Neutrophil (primary cell): ENCODE results near the gene CEP290.

Experiments
- H3K27ac ChIP-seq: fragments of 200-600 bp; sonication (generic); 2 replicates; pipeline ENCODE4 v1.5.1; 2016; ENCODE audit warnings: mild to moderate bottlenecking, moderate library complexity
- H3K27me3 ChIP-seq: fragments of 200-600 bp; sonication (generic); 2 replicates; pipeline ENCODE4 v1.6.0; 2016; ENCODE audit warnings: mild to moderate bottlenecking
- H3K36me3 ChIP-seq: fragments of 200-600 bp; sonication (generic); 2 replicates; pipeline ENCODE4 v1.5.1; 2017
- H3K4me1 ChIP-seq, 2 experiments: fragments of 200-600 bp in 1 of 2; sonication (generic) in 1 of 2; 1 replicate in 1 of 2; 2 replicates in 1 of 2; pipeline versions ENCODE4 v1.5.1 to v1.6.1; 2013 to 2016; ENCODE audit warnings: low read depth in 1 of 2, low read length in 1 of 2, mild to moderate bottlenecking in 1 of 2, moderate library complexity in 1 of 2; ENCODE audit not compliant: control insufficient read depth in 1 of 2, insufficient read depth in 1 of 2
- H3K4me3 ChIP-seq, 2 experiments: fragments of 200-600 bp in 1 of 2; sonication (generic) in 1 of 2; 1 replicate in 1 of 2; 2 replicates in 1 of 2; pipeline ENCODE4 v1.5.1; 2013 to 2016; ENCODE audit warnings: low read depth in 1 of 2, low read length in 1 of 2, mild to moderate bottlenecking in 1 of 2, moderate library complexity in 1 of 2
- H3K9me3 ChIP-seq: fragments of 200-600 bp; sonication (generic); 2 replicates; pipeline ENCODE4 v1.5.1; 2016
- TF ChIP-seq, protein P1 (sequence below): fragments of 200-600 bp; sonication (generic); IDR thresholded peaks from 2 replicates; pipeline ENCODE4 v1.5.1; 2016; ENCODE audit warnings: antibody characterized with exemption

Gene CEP290

GRCh38 chr12:88058719-88059077 lies 83.2 kb downstream of the CEP290 start:
- H3K27ac ChIP-seq, result no peak overlapping the region
- TF ChIP-seq, protein P1, sequence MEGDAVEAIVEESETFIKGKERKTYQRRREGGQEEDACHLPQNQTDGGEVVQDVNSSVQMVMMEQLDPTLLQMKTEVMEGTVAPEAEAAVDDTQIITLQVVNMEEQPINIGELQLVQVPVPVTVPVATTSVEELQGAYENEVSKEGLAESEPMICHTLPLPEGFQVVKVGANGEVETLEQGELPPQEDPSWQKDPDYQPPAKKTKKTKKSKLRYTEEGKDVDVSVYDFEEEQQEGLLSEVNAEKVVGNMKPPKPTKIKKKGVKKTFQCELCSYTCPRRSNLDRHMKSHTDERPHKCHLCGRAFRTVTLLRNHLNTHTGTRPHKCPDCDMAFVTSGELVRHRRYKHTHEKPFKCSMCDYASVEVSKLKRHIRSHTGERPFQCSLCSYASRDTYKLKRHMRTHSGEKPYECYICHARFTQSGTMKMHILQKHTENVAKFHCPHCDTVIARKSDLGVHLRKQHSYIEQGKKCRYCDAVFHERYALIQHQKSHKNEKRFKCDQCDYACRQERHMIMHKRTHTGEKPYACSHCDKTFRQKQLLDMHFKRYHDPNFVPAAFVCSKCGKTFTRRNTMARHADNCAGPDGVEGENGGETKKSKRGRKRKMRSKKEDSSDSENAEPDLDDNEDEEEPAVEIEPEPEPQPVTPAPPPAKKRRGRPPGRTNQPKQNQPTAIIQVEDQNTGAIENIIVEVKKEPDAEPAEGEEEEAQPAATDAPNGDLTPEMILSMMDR, result no peak
- H3K4me1 ChIP-seq, result no peaks in the 10 kb centered on the region

DNA sequence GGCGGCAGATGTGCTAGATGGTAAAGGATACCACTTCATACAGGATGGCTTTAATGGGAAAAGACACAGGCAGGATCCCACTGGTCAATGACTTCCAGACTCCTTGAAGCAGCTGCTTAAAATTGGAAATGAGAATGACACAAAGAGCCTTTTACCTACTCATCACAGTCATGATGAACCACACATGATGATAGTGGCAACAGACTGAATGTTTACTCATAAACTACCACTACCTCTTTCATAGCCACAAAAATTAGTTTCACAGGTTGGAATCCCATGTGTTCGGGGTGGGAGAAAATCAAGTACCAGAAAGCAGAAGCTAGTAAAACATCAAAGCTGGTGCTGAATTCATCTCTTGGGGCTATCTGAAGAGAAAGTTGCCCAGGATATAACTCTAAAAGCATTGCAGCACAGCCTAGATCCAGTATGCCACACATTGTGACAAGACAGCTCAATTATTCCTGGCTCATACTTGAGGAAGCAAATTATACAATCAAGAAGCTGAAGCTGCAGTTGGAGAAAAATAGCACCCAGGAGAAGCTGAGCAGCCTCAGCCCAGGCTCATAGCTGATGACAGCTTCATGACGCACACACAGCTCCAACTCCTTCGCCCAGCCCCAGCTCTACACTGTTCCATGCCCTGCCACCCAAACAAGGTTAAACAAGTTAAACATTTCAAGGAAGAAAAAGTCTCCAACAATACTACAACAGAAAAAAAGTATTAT lies 83.7 kb downstream of the CEP290 start:
- TF ChIP-seq, protein P1, result no peak
- H3K4me3 ChIP-seq, result no peak overlapping the region
- no peaks in the 10 kb centered on the region for H3K9me3 ChIP-seq
- no peaks in the 10 kb centered on the region for H3K4me1 ChIP-seq
- H3K27me3 ChIP-seq, result no peaks in the 10 kb centered on the region
- no peak overlapping the region for H3K27ac ChIP-seq
- H3K36me3 ChIP-seq, result peaks cover 10% of the 10 kb centered on the region

More at GRCh38 chr12:88058719-88059077, 83.2 kb downstream of the CEP290 start:
- no peak overlapping the region for H3K4me3 ChIP-seq
- no peaks in the 10 kb centered on the region for H3K27me3 ChIP-seq
- H3K9me3 ChIP-seq, result no peaks in the 10 kb centered on the region
- peaks cover 10% of the 10 kb centered on the region for H3K36me3 ChIP-seq

DNA sequence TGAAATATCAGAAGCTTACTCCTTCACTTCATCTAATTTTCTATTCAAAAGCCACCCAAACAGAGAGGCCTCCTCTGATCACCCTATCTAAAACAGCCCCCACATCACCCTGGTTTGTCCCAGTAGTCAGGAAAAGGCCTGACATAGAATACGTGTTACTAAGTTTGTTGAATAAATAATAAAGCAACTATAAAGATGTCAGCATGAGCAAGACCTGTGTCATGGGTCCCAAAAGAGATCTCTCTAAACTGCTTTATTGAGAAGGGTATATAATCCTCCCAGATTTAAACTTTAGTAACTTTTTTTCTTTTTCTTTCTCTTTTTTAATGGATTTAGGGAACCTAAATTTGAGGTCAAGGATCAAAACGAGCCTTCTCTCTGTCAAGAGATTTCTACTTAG lies 85.3 kb downstream of the CEP290 start:
- peaks cover 10% of the 10 kb centered on the region for H3K36me3 ChIP-seq

GRCh38 chr12:88052686-88053085 lies 89.2 kb downstream of the CEP290 start:
- no peaks in the 10 kb centered on the region for H3K27me3 ChIP-seq
- H3K27ac ChIP-seq, result no peak overlapping the region
- TF ChIP-seq, protein P1, result no peak
- H3K4me1 ChIP-seq, result no peaks in the 10 kb centered on the region
- H3K4me3 ChIP-seq, result no peak overlapping the region
- peaks cover 45% of the 10 kb centered on the region for H3K36me3 ChIP-seq
- H3K9me3 ChIP-seq, result no peaks in the 10 kb centered on the region

More for the DNA sequence above, 85.3 kb downstream of the CEP290 start:
- Histone ChIP-seq H3K4me3 (no peak overlapping the region), H3K27ac (no peak overlapping the region), H3K9me3 (no peaks in the 10 kb centered on the region), H3K4me1 (no peaks in the 10 kb centered on the region), H3K27me3 (no peaks in the 10 kb centered on the region)
- TF ChIP-seq, protein P1, result no peak

DNA sequence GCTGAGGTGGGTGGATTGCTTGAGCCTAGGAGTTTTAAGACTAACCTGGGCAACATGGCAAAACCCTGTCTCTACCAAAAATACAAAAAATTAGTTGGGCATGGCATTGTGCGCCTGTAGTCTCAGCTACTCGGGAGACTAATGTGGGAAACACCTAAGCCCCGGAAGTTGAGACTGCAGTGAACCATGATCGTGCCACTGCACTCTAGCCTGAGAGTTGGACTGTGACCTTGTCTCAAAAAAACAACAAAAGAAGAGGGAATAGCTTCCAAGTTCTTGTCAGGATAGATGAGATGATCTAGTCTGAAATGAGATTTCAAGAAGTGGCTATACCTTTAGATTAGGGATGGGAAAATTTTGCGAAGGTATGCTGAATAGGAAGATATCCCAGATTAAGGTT lies 97.9 kb downstream of the CEP290 start:
- Histone ChIP-seq H3K9me3 (no peaks in the 10 kb centered on the region), H3K27ac (no peak overlapping the region), H3K36me3 (peaks cover 49% of the 10 kb centered on the region), H3K4me1 (no peaks in the 10 kb centered on the region), H3K4me3 (no peak overlapping the region), H3K27me3 (no peaks in the 10 kb centered on the region)
- TF ChIP-seq, protein P1, result no peak
